Measurements from ENCODE around the gene IGSF22. TPM values are rescaled to one million over a fixed set of nuclear protein-coding genes. Genes with fewer than 3 reads are reported as not detected.
"Not testable (repeated sequence)": the region's sequence is repeated elsewhere in the genome, so short reads cannot be mapped to it uniquely, and the experiment has no call there.

The IGSF22 gene
- total RNA-seq, 1 donor: 1.3 TPM

GRCh38 chr11:18699269-18699596 is 26.8 kb downstream of the IGSF22 start:
- peak overlapping the region; percentile 65 for H3K4me3 ChIP-seq (ENCODE audit: low read depth, low read length)
- no peak for TF ChIP-seq CTCF (IDR thresholded peaks at IDR 0.05; ENCODE audit: insufficient read depth, low read depth, low read length)
- DNase-seq (ENCODE audit: low read depth): no peak

- peak within 1 kb of the TSS; percentile 65 for H3K4me3 ChIP-seq (ENCODE audit: low read depth, low read length)
- no peak for TF ChIP-seq CTCF (IDR thresholded peaks at IDR 0.05; ENCODE audit: insufficient read depth, low read depth, low read length)
- DNase-seq (ENCODE audit: low read depth): peak; percentile 74
Measured at GRCh38 chr11:18698341-18699268, 27.4 kb downstream of the IGSF22 start, which contains the start of gene TMEM86A. Gene TMEM86A, plus strand, starts transcription at chr11:18698779. Its CDS starts 108 bp downstream, at chr11:18698887.

- no peak for TF ChIP-seq CTCF (IDR thresholded peaks at IDR 0.05; ENCODE audit: insufficient read depth, low read depth, low read length)
- no peak overlapping the region for H3K4me3 ChIP-seq (ENCODE audit: low read depth, low read length)
- no peak for DNase-seq (ENCODE audit: low read depth)
Measured at GRCh38 chr11:18697576-18697975, 28.4 kb downstream of the IGSF22 start.

- H3K4me3 ChIP-seq (ENCODE audit: low read depth, low read length): no peak overlapping the region
- no peak for DNase-seq (ENCODE audit: low read depth)
- no peak for TF ChIP-seq CTCF (IDR thresholded peaks at IDR 0.05; ENCODE audit: insufficient read depth, low read depth, low read length)
Measured at GRCh38 chr11:18696638-18697225, 29.3 kb downstream of the IGSF22 start.

- no peak for TF ChIP-seq CTCF (IDR thresholded peaks at IDR 0.05; ENCODE audit: insufficient read depth, low read depth, low read length)
- no peak overlapping the region for H3K4me3 ChIP-seq (ENCODE audit: low read depth, low read length)
- DNase-seq (ENCODE audit: low read depth): no peak
Measured at GRCh38 chr11:18692941-18693760, 32.8 kb downstream of the IGSF22 start.

GRCh38 chr11:18691467-18692140 is 34.4 kb downstream of the IGSF22 start:
- H3K4me3 ChIP-seq (ENCODE audit: low read depth, low read length); DNase-seq (ENCODE audit: low read depth): not testable (repeated sequence)

All from fibroblast of villous mesenchyme (primary cell).